H9 (cell line): ENCODE results near the gene B3GNT2. TPM values are rescaled to one million over a fixed set of nuclear protein-coding genes. Genes with fewer than 3 reads are reported as not detected.

Source experiments
- DNase-seq: peaks from one replicate; pipeline ENCODE4 v3.0.0-alpha.2; 2017
- H2AFZ ChIP-seq: one replicate; pipeline ENCODE4 v1.6.1; 2013; ENCODE audit warnings: mild to moderate bottlenecking, low read length, control low read depth, moderate library complexity
- H2AK5ac ChIP-seq: 2 replicates; pipeline ENCODE4 v1.6.1; 2013; ENCODE audit warnings: low read length, control low read depth, mixed read lengths; ENCODE audit not compliant: insufficient read length
- H2BK120ac ChIP-seq: one replicate; pipeline ENCODE4 v1.6.1; 2013; ENCODE audit warnings: low read depth, mild to moderate bottlenecking, low read length, control low read depth, inconsistent platforms; ENCODE audit not compliant: poor library complexity, severe bottlenecking
- H2BK12ac ChIP-seq: 2 replicates; pipeline ENCODE4 v1.6.1; 2013; ENCODE audit warnings: low read length, control low read depth, mixed read lengths, low read depth; ENCODE audit not compliant: insufficient read length
- H2BK15ac ChIP-seq: 2 replicates; pipeline ENCODE4 v1.6.1; 2013; ENCODE audit warnings: low read depth, low read length, control low read depth
- H2BK20ac ChIP-seq: one replicate; pipeline ENCODE4 v1.6.1; 2013; ENCODE audit warnings: low read depth, mild to moderate bottlenecking, low read length, control low read depth, inconsistent platforms; ENCODE audit not compliant: poor library complexity, severe bottlenecking
- H2BK5ac ChIP-seq: 2 replicates; pipeline ENCODE4 v1.6.1; 2013; ENCODE audit warnings: low read length, control low read depth, mixed read lengths; ENCODE audit not compliant: insufficient read length
- H3K14ac ChIP-seq: 2 replicates; pipeline ENCODE4 v1.6.1; 2013; ENCODE audit warnings: low read length, control low read depth; ENCODE audit not compliant: insufficient read depth
- H3K18ac ChIP-seq: 2 replicates; pipeline ENCODE4 v1.6.1; 2013; ENCODE audit warnings: low read depth, mild to moderate bottlenecking, mixed read lengths, low read length, control low read depth; ENCODE audit not compliant: insufficient read length
- H3K23ac ChIP-seq: 2 replicates; pipeline ENCODE4 v1.6.1; 2013; ENCODE audit warnings: low read length, control low read depth, mixed read lengths, low read depth; ENCODE audit not compliant: insufficient read length
- H3K23me2 ChIP-seq: 2 replicates; pipeline ENCODE4 v1.6.1; 2013; ENCODE audit warnings: low read depth, mild to moderate bottlenecking, mixed read lengths, low read length, control low read depth; ENCODE audit not compliant: insufficient read length, poor library complexity, severe bottlenecking
- H3K27ac ChIP-seq: 2 replicates; pipeline ENCODE4 v1.5.1; 2013; ENCODE audit warnings: low read length, control low read depth, mixed read lengths, low read depth; ENCODE audit not compliant: insufficient read length
- H3K27me3 ChIP-seq: 2 replicates; pipeline ENCODE4 v1.6.1; 2013; ENCODE audit warnings: low read length, control low read depth, inconsistent platforms; ENCODE audit not compliant: insufficient read depth
- H3K4ac ChIP-seq: 2 replicates; pipeline ENCODE4 v1.6.1; 2013; ENCODE audit warnings: low read depth, mild to moderate bottlenecking, control low read depth, inconsistent platforms, low read length, moderate library complexity
- H3K4me1 ChIP-seq: 2 replicates; pipeline ENCODE4 v1.6.1; 2013; ENCODE audit warnings: low read length, control low read depth, inconsistent platforms; ENCODE audit not compliant: insufficient read depth
- H3K4me2 ChIP-seq: 2 replicates; pipeline ENCODE4 v1.6.1; 2013; ENCODE audit warnings: low read length, control low read depth, mixed read lengths; ENCODE audit not compliant: insufficient read length, insufficient read depth
- H3K56ac ChIP-seq: 2 replicates; pipeline ENCODE4 v1.6.1; 2013; ENCODE audit warnings: low read depth, mild to moderate bottlenecking, mixed read lengths, low read length, control low read depth; ENCODE audit not compliant: insufficient read length
- H3K79me1 ChIP-seq: 2 replicates; pipeline ENCODE4 v1.6.1; 2013; ENCODE audit warnings: low read depth, mild to moderate bottlenecking, moderate library complexity, low read length, control low read depth, inconsistent platforms; ENCODE audit not compliant: insufficient read depth, poor library complexity, severe bottlenecking
- H3K79me2 ChIP-seq: 2 replicates; pipeline ENCODE4 v1.6.1; 2013; ENCODE audit warnings: low read length, control low read depth, inconsistent platforms; ENCODE audit not compliant: insufficient read depth
- H3K9ac ChIP-seq: 2 replicates; pipeline ENCODE4 v1.6.1; 2013; ENCODE audit warnings: low read length, control low read depth, mixed read lengths; ENCODE audit not compliant: insufficient read length; ENCODE audit errors: extremely low read depth
- H3K9me3 ChIP-seq: one replicate; pipeline ENCODE4 v1.6.1; 2013; ENCODE audit warnings: low read depth, low read length, inconsistent platforms; ENCODE audit not compliant: control insufficient read depth
- H3T11ph ChIP-seq: one replicate; pipeline ENCODE4 v1.6.1; 2013; ENCODE audit warnings: mild to moderate bottlenecking, low read length, control low read depth, inconsistent platforms
- H4K20me1 ChIP-seq: one replicate; pipeline ENCODE4 v1.6.1; 2013; ENCODE audit not compliant: control insufficient read depth, insufficient read length, insufficient read depth
- H4K5ac ChIP-seq: 2 replicates; pipeline ENCODE4 v1.6.1; 2013; ENCODE audit warnings: low read depth, mild to moderate bottlenecking, mixed read lengths, low read length, control low read depth; ENCODE audit not compliant: insufficient read length
- H4K8ac ChIP-seq: replicated peaks from 2 replicates; pipeline ENCODE4 v1.6.1; 2013; ENCODE audit warnings: low read length, control low read depth, mixed read lengths, low read depth; ENCODE audit not compliant: insufficient read length
- H4K91ac ChIP-seq: 2 replicates; pipeline ENCODE4 v1.6.1; 2013; ENCODE audit warnings: low read depth, mild to moderate bottlenecking, moderate library complexity, mixed read lengths, low read length, control low read depth; ENCODE audit not compliant: insufficient read length
- H3K27ac Mint-ChIP-seq, 3 experiments: 2 replicates in 2 of 3; 3 replicates in 1 of 3; pipeline ENCODE4 v1.8.0; 2020 to 2021; ENCODE audit warnings: mixed read lengths in 3 of 3, mild to moderate bottlenecking in 1 of 3, moderate library complexity in 1 of 3
- H3K27me3 Mint-ChIP-seq: 2 replicates; pipeline ENCODE4 v1.8.0; 2021; ENCODE audit warnings: low read depth, mild to moderate bottlenecking, moderate library complexity, mixed read lengths
- H3K36me3 Mint-ChIP-seq, 3 experiments: 2 replicates in 2 of 3; 3 replicates in 1 of 3; pipeline ENCODE4 v1.8.0; 2020 to 2021; ENCODE audit warnings: low read depth in 3 of 3, mixed read lengths in 3 of 3; ENCODE audit not compliant: insufficient read depth in 1 of 3
- H3K4me1 Mint-ChIP-seq, 2 experiments: 2 replicates each; pipeline ENCODE4 v1.8.0; 2020; ENCODE audit warnings: mixed read lengths in 2 of 2
- H3K4me3 Mint-ChIP-seq, 2 experiments: 2 replicates in 1 of 2; 3 replicates in 1 of 2; pipeline ENCODE4 v1.8.0; 2020 to 2021; ENCODE audit warnings: mild to moderate bottlenecking in 2 of 2, mixed read lengths in 2 of 2, moderate library complexity in 1 of 2
- H3K9me3 Mint-ChIP-seq, 2 experiments: 2 replicates in 1 of 2; 3 replicates in 1 of 2; pipeline ENCODE4 v1.8.0; 2020; ENCODE audit warnings: mild to moderate bottlenecking in 2 of 2, mixed read lengths in 2 of 2, moderate library complexity in 1 of 2
- CTCF ChIP-seq: fragments of 200-600 bp; sonication (generic); conservative IDR thresholded peaks from 3 replicates; pipeline ENCODE4 v1.8.0; 2021; ENCODE audit warnings: antibody characterized with exemption, mild to moderate bottlenecking
- WGBS: extraction: QIAGEN DNeasy Blood & Tissue Kit; methylation state at CpG from one replicate; pipeline ENCODE4 v1.1.7; 2013; ENCODE audit warnings: missing lambda C conversion rate, low lambda C conversion rate, mixed read lengths; ENCODE audit not compliant: insufficient read length; ENCODE audit errors: extremely low coverage; 5-methylcytosine and 5-hydroxymethylcytosine counted together
- total RNA-seq: library from RNA; stranded (reverse); gene quantifications from 2 replicates; pipeline ENCODE4 v1.2.1, GENCODE V29; 2021

Gene B3GNT2
- total RNA-seq, 1 experiment from 2014 or later = 55.3 TPM

DNA sequence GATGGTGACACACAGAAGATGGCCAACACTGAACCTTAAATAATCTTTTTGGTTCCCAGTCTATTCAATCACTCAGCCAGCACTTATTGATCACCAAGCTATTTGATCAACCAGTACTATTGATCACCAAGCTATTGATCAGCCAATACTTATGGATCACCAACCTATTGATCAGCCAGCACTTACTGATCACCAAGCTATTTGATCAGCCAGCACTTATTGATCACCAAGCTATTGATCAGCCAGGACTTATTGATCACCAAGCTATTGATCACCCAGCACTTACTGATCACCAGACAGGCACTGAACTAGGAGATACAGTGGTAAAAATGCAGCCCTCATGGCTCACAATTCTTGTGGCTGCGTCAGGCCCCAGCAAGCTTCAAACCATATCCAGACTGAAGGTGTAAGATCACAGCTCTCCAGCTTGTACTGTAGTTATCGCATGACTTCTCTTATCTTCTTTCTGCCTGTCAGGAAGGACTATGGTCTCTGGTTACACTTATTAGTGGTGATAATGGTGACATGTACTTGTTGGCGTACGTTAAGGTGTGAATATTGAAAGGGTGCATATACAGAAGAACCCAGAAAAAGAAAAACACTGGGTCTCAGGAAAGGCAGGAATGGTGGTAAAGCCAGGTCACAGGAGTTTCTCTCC lies 18.4 kb upstream of the B3GNT2 start:
- no peaks in the 10 kb centered on the region for H3K79me2 ChIP-seq
- no peaks in the 10 kb centered on the region for H3K27me3 ChIP-seq
- H2BK5ac ChIP-seq = no peak overlapping the region
- TF ChIP-seq CTCF = no peak
- H3K4me2 ChIP-seq = no peak overlapping the region
- no peak overlapping the region for H3K18ac ChIP-seq
- no peaks in the 10 kb centered on the region for H4K20me1 ChIP-seq
- H3K27ac Mint-ChIP-seq = no peak overlapping the region; a peak in 1 of 7 replicates
- H3K23me2 ChIP-seq = no peaks in the 10 kb centered on the region
- H3T11ph ChIP-seq = no peak overlapping the region
- H2BK120ac ChIP-seq = no peak overlapping the region
- H3K23ac ChIP-seq = no peak overlapping the region
- H3K9me3 Mint-ChIP-seq = no peaks in the 10 kb centered on the region; a peak in 2 of 5 replicates
- H2BK12ac ChIP-seq = no peak overlapping the region
- H4K5ac ChIP-seq = no peak overlapping the region
- no peaks in the 10 kb centered on the region for H3K79me1 ChIP-seq
- no peak overlapping the region for H3K4me3 Mint-ChIP-seq
- H3K27ac ChIP-seq = no peak overlapping the region
- no peak overlapping the region for H3K4ac ChIP-seq
- H2AFZ ChIP-seq = no peak overlapping the region
- H2BK20ac ChIP-seq = no peak overlapping the region
- WGBS = no CpG with 5 or more reads among the region's 4 CpGs
- no peak overlapping the region for H3K9ac ChIP-seq
- no peak overlapping the region for H3K14ac ChIP-seq
- H2AK5ac ChIP-seq = no peak overlapping the region
- H4K8ac ChIP-seq = no peak overlapping the region
- no peaks in the 10 kb centered on the region for H3K9me3 ChIP-seq
- no peaks in the 10 kb centered on the region for H3K4me1 ChIP-seq
- H4K91ac ChIP-seq = no peak overlapping the region
- H3K4me1 Mint-ChIP-seq = peaks cover 12 to 20% of the 10 kb centered on the region in 2 experiments
- H3K36me3 Mint-ChIP-seq = no peaks in the 10 kb centered on the region
- no peak overlapping the region for H3K56ac ChIP-seq
- DNase-seq = no peak
- no peak overlapping the region for H2BK15ac ChIP-seq
- H3K27me3 Mint-ChIP-seq = no peaks in the 10 kb centered on the region
